Mucosa of rectum (tissue), 2 donors: ENCODE results near the gene SYN1.

Experiments
- H3K27ac ChIP-seq, 2 donors: one replicate each; pipeline ENCODE4 v1.7.0; 2013; ENCODE audit warnings: inconsistent platforms in 2 of 2, low read depth in 2 of 2, low read length in 2 of 2
- H3K27me3 ChIP-seq, 2 donors: one replicate each; pipeline ENCODE4 v1.7.0; 2013; ENCODE audit warnings: low read length in 2 of 2; ENCODE audit not compliant: control insufficient read depth in 2 of 2, insufficient read depth in 2 of 2
- H3K36me3 ChIP-seq, 2 donors: one replicate each; pipeline ENCODE4 v1.7.0; 2013; ENCODE audit warnings: low read length in 2 of 2; ENCODE audit not compliant: control insufficient read depth in 2 of 2, insufficient read depth in 2 of 2
- H3K4me1 ChIP-seq, 2 donors: one replicate each; pipeline ENCODE4 v1.7.0; 2013; ENCODE audit warnings: low read length in 2 of 2, mild to moderate bottlenecking in 1 of 2; ENCODE audit not compliant: control insufficient read depth in 2 of 2, insufficient read depth in 2 of 2
- H3K4me3 ChIP-seq, 2 donors: one replicate each; pipeline ENCODE4 v1.7.0; 2013; ENCODE audit warnings: low read length in 2 of 2
- H3K9ac ChIP-seq, 2 donors: one replicate each; pipeline ENCODE4 v1.7.0; 2013; ENCODE audit warnings: low read length in 2 of 2, low read depth in 1 of 2, mild to moderate bottlenecking in 1 of 2
- H3K9me3 ChIP-seq, 2 donors: one replicate each; pipeline ENCODE4 v1.7.0; 2013; ENCODE audit warnings: low read length in 2 of 2; ENCODE audit not compliant: control insufficient read depth in 2 of 2
- donor health status: healthy.
- donor health status: Normal muscosa, but diverticular disease.

The SYN1 gene

GRCh38 chrX:47586043-47586787, 33.4 kb downstream of the SYN1 start:
- no peak overlapping the region for H3K4me3 ChIP-seq
- no peaks in the 10 kb centered on the region for H3K36me3 ChIP-seq
- peaks cover 0 to 4% of the 10 kb centered on the region in 2 donors for H3K27me3 ChIP-seq
- H3K9me3 ChIP-seq, result no peaks in the 10 kb centered on the region
- no peak overlapping the region for H3K9ac ChIP-seq
- no peak overlapping the region for H3K27ac ChIP-seq
- peaks cover 0 to 4% of the 10 kb centered on the region in 2 donors for H3K4me1 ChIP-seq

GRCh38 chrX:47585273-47585672, 34.4 kb downstream of the SYN1 start:
- no peak overlapping the region for H3K27ac ChIP-seq
- H3K27me3 ChIP-seq, result peaks cover 0 to 4% of the 10 kb centered on the region in 2 donors
- H3K4me1 ChIP-seq, result peaks cover 0 to 4% of the 10 kb centered on the region in 2 donors
- H3K9ac ChIP-seq, result no peak overlapping the region
- no peaks in the 10 kb centered on the region for H3K9me3 ChIP-seq
- no peaks in the 10 kb centered on the region for H3K36me3 ChIP-seq
- H3K4me3 ChIP-seq, result no peak overlapping the region

- H3K9me3 ChIP-seq, result no peaks in the 10 kb centered on the region
- H3K27me3 ChIP-seq, result peaks cover 0 to 4% of the 10 kb centered on the region in 2 donors
- H3K4me1 ChIP-seq, result peaks cover 0 to 4% of the 10 kb centered on the region in 2 donors
- H3K9ac ChIP-seq, result no peak overlapping the region
- no peaks in the 10 kb centered on the region for H3K36me3 ChIP-seq
- no peak overlapping the region for H3K27ac ChIP-seq
- H3K4me3 ChIP-seq, result no peak overlapping the region
Measured at GRCh38 chrX:47584714-47585113, 34.9 kb downstream of the SYN1 start.

- Histone ChIP-seq H3K27me3 (peaks cover 0 to 4% of the 10 kb centered on the region in 2 donors), H3K4me1 (peaks cover 0 to 4% of the 10 kb centered on the region in 2 donors), H3K4me3 (peak overlapping the region in 1 of 2 donors; percentile 20), H3K9me3 (no peaks in the 10 kb centered on the region), H3K27ac (no peak overlapping the region), H3K9ac (no peak overlapping the region), H3K36me3 (no peaks in the 10 kb centered on the region)
Measured at GRCh38 chrX:47583240-47583861, 36.3 kb downstream of the SYN1 start.

- Histone ChIP-seq H3K36me3 (no peaks in the 10 kb centered on the region), H3K27me3 (no peaks in the 10 kb centered on the region), H3K4me1 (peaks cover 0 to 4% of the 10 kb centered on the region in 2 donors), H3K9me3 (no peaks in the 10 kb centered on the region), H3K27ac (peak within 1 kb of the TSS; percentile 40 to 71), H3K9ac (peak within 1 kb of the TSS; percentile 41 to 61), H3K4me3 (peak within 1 kb of the TSS; percentile 47 to 56)
Measured at GRCh38 chrX:47581731-47582647, 37.7 kb downstream of the SYN1 start, which contains the start of gene TIMP1. Gene TIMP1, plus strand, starts transcription at chrX:47582436. Its CDS starts 980 bp downstream, at chrX:47583416.

- Histone ChIP-seq H3K4me3 (no peak overlapping the region), H3K9me3 (no peaks in the 10 kb centered on the region), H3K9ac (no peak overlapping the region), H3K4me1 (peaks cover 0 to 4% of the 10 kb centered on the region in 2 donors), H3K27me3 (no peaks in the 10 kb centered on the region), H3K27ac (no peak overlapping the region), H3K36me3 (no peaks in the 10 kb centered on the region)
Measured at GRCh38 chrX:47579537-47579936, 40.1 kb downstream of the SYN1 start.

GRCh38 chrX:47578692-47579091, 41.0 kb downstream of the SYN1 start:
- Histone ChIP-seq H3K27me3 (no peaks in the 10 kb centered on the region), H3K9me3 (no peaks in the 10 kb centered on the region), H3K9ac (no peak overlapping the region), H3K36me3 (no peaks in the 10 kb centered on the region), H3K4me3 (no peak overlapping the region), H3K27ac (no peak overlapping the region), H3K4me1 (peaks cover 0 to 4% of the 10 kb centered on the region in 2 donors)

GRCh38 chrX:47577901-47578300, 41.8 kb downstream of the SYN1 start:
- Histone ChIP-seq H3K9me3 (no peaks in the 10 kb centered on the region), H3K4me1 (peaks cover 0 to 4% of the 10 kb centered on the region in 2 donors), H3K36me3 (no peaks in the 10 kb centered on the region), H3K27me3 (no peaks in the 10 kb centered on the region), H3K27ac (no peak overlapping the region), H3K4me3 (no peak overlapping the region), H3K9ac (no peak overlapping the region)

GRCh38 chrX:47577424-47577823, 42.2 kb downstream of the SYN1 start:
- peaks cover 0 to 4% of the 10 kb centered on the region in 2 donors for H3K4me1 ChIP-seq
- no peaks in the 10 kb centered on the region for H3K9me3 ChIP-seq
- no peak overlapping the region for H3K4me3 ChIP-seq
- no peak overlapping the region for H3K27ac ChIP-seq
- no peak overlapping the region for H3K9ac ChIP-seq
- no peaks in the 10 kb centered on the region for H3K36me3 ChIP-seq
- H3K27me3 ChIP-seq, result no peaks in the 10 kb centered on the region
